Endothelial cell of umbilical vein (primary cell): ENCODE measurements around the gene CHD5.

ENCODE experiments used
- EZH2 ChIP-seq: IDR thresholded peaks from 2 replicates; pipeline ENCODE4 v1.6.1; 2012; ENCODE audit warnings: borderline replicate concordance, low read depth, mild to moderate bottlenecking, moderate library complexity, low read length, inconsistent platforms; ENCODE audit not compliant: severe bottlenecking
- GATA2 ChIP-seq: IDR thresholded peaks from 2 replicates; pipeline ENCODE4 v1.7.0; 2011; ENCODE audit warnings: low read depth, mild to moderate bottlenecking, moderate library complexity, mixed read lengths, low read length; ENCODE audit not compliant: insufficient read length, insufficient read depth
- MYC ChIP-seq: IDR thresholded peaks from one replicate; pipeline ENCODE4 v1.6.1; 2011; ENCODE audit warnings: mild to moderate bottlenecking, low read depth, low read length
- POLR2A ChIP-seq: IDR thresholded peaks from 2 replicates; pipeline ENCODE4 v1.6.1; 2012; ENCODE audit warnings: low read depth, mild to moderate bottlenecking, control low read depth, low read length
- POLR2AphosphoS5 ChIP-seq: IDR thresholded peaks from 2 replicates; pipeline ENCODE4 v1.6.1; 2012; ENCODE audit warnings: low read depth, mild to moderate bottlenecking, control low read depth, low read length, moderate library complexity; ENCODE audit not compliant: insufficient read depth
- TF ChIP-seq, protein P1 (sequence below), 2 donors: IDR thresholded peaks; 1 replicate in 1 of 2; 2 replicates in 1 of 2; pipeline ENCODE4 v1.5.1; 2011; ENCODE audit warnings: low read length in 2 of 2, mild to moderate bottlenecking in 2 of 2, moderate library complexity in 2 of 2, control low read depth in 1 of 2, inconsistent platforms in 1 of 2, low read depth in 1 of 2; ENCODE audit not compliant: insufficient read depth in 1 of 2; ENCODE audit errors: extremely low read depth in 1 of 2

- TF ChIP-seq, protein P1, sequence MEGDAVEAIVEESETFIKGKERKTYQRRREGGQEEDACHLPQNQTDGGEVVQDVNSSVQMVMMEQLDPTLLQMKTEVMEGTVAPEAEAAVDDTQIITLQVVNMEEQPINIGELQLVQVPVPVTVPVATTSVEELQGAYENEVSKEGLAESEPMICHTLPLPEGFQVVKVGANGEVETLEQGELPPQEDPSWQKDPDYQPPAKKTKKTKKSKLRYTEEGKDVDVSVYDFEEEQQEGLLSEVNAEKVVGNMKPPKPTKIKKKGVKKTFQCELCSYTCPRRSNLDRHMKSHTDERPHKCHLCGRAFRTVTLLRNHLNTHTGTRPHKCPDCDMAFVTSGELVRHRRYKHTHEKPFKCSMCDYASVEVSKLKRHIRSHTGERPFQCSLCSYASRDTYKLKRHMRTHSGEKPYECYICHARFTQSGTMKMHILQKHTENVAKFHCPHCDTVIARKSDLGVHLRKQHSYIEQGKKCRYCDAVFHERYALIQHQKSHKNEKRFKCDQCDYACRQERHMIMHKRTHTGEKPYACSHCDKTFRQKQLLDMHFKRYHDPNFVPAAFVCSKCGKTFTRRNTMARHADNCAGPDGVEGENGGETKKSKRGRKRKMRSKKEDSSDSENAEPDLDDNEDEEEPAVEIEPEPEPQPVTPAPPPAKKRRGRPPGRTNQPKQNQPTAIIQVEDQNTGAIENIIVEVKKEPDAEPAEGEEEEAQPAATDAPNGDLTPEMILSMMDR (IDR thresholded peaks at IDR 0.05; ENCODE audit: extremely low read depth in 1 of 2, insufficient read depth in 1 of 2, low read depth in 1 of 2, low read length in 2 of 2): no peak
- TF ChIP-seq EZH2 (no peak), POLR2A (no peak), GATA2 (no peak), MYC (no peak), POLR2AphosphoS5 (no peak)
Observed at GRCh38 chr1:6210591-6211355, 30.7 kb upstream of the CHD5 start.
